T-helper 1 cell treated with Interleukin-12 subunit alpha and Interleukin-12 subunit beta and Interleukin-4 antibody, amounts not matched to agents 30 μg/mL and 1 μg/mL, for 36 hours (primary cell): Measurements from ENCODE around the gene NEURL1.
"Not testable (repeated sequence)": the region's sequence is repeated elsewhere in the genome, so short reads cannot be mapped to it uniquely, and the experiment has no call there.

Experiments
- H3K27ac Mint-ChIP-seq: one replicate; pipeline ENCODE4 v1.8.0; 2021; ENCODE audit warnings: mild to moderate bottlenecking, mixed read lengths
- H3K27me3 Mint-ChIP-seq: one replicate; pipeline ENCODE4 v1.8.0; 2021; ENCODE audit warnings: low read depth, mixed read lengths
- H3K36me3 Mint-ChIP-seq: one replicate; pipeline ENCODE4 v1.8.0; 2021; ENCODE audit warnings: low read depth, mixed read lengths
- H3K4me1 Mint-ChIP-seq: one replicate; pipeline ENCODE4 v1.8.0; 2021; ENCODE audit warnings: low read depth, mixed read lengths
- H3K4me3 Mint-ChIP-seq: one replicate; pipeline ENCODE4 v1.8.0; 2021; ENCODE audit warnings: mild to moderate bottlenecking, moderate library complexity, mixed read lengths
- H3K9me3 Mint-ChIP-seq: one replicate; pipeline ENCODE4 v1.8.0; 2021; ENCODE audit warnings: mixed read lengths

The NEURL1 gene

GRCh38 chr10:103632871-103633270 is 139.4 kb downstream of the NEURL1 start:
- H3K9me3 Mint-ChIP-seq, H3K4me1 Mint-ChIP-seq, H3K27ac Mint-ChIP-seq, H3K4me3 Mint-ChIP-seq, H3K27me3 Mint-ChIP-seq, H3K36me3 Mint-ChIP-seq: not testable (repeated sequence)

GRCh38 chr10:103633846-103634245 is 140.3 kb downstream of the NEURL1 start:
- Mint-ChIP-seq H3K9me3 (no peaks in the 10 kb centered on the region), H3K4me3 (no peak overlapping the region), H3K4me1 (peaks cover 5% of the 10 kb centered on the region), H3K27ac (no peak overlapping the region), H3K36me3 (no peaks in the 10 kb centered on the region), H3K27me3 (no peaks in the 10 kb centered on the region)

GRCh38 chr10:103635580-103635979 is 142.1 kb downstream of the NEURL1 start:
- Mint-ChIP-seq H3K4me1 (peaks cover 5% of the 10 kb centered on the region), H3K27ac (no peak overlapping the region), H3K27me3 (no peaks in the 10 kb centered on the region), H3K36me3 (no peaks in the 10 kb centered on the region), H3K4me3 (no peak overlapping the region), H3K9me3 (no peaks in the 10 kb centered on the region)

- Mint-ChIP-seq H3K27ac (no peak overlapping the region), H3K4me3 (no peak overlapping the region), H3K27me3 (no peaks in the 10 kb centered on the region), H3K9me3 (no peaks in the 10 kb centered on the region), H3K4me1 (peaks cover 5% of the 10 kb centered on the region), H3K36me3 (no peaks in the 10 kb centered on the region)
Observed at GRCh38 chr10:103636492-103636891, 143.0 kb downstream of the NEURL1 start.

- no peak overlapping the region for H3K27ac Mint-ChIP-seq
Observed at GRCh38 chr10:103637011-103637410, 143.5 kb downstream of the NEURL1 start.

GRCh38 chr10:103637927-103638557 is 144.5 kb downstream of the NEURL1 start:
- no peaks in the 10 kb centered on the region for H3K4me1 Mint-ChIP-seq
- H3K27ac Mint-ChIP-seq: no peak overlapping the region
- H3K27me3 Mint-ChIP-seq: no peaks in the 10 kb centered on the region
- no peaks in the 10 kb centered on the region for H3K9me3 Mint-ChIP-seq
- no peak overlapping the region for H3K4me3 Mint-ChIP-seq
- H3K36me3 Mint-ChIP-seq: no peaks in the 10 kb centered on the region

More at GRCh38 chr10:103637011-103637410, 143.5 kb downstream of the NEURL1 start:
- H3K9me3 Mint-ChIP-seq: no peaks in the 10 kb centered on the region
- H3K4me1 Mint-ChIP-seq: peaks cover 4% of the 10 kb centered on the region
- no peaks in the 10 kb centered on the region for H3K27me3 Mint-ChIP-seq
- H3K4me3 Mint-ChIP-seq: no peak overlapping the region
- no peaks in the 10 kb centered on the region for H3K36me3 Mint-ChIP-seq

GRCh38 chr10:103638948-103639347 is 145.4 kb downstream of the NEURL1 start:
- H3K27ac Mint-ChIP-seq: no peak overlapping the region
- H3K36me3 Mint-ChIP-seq: peaks cover 3% of the 10 kb centered on the region
- H3K9me3 Mint-ChIP-seq: no peaks in the 10 kb centered on the region
- H3K27me3 Mint-ChIP-seq: no peaks in the 10 kb centered on the region
- no peak overlapping the region for H3K4me3 Mint-ChIP-seq
- no peaks in the 10 kb centered on the region for H3K4me1 Mint-ChIP-seq

- Mint-ChIP-seq H3K36me3 (peaks cover 3% of the 10 kb centered on the region), H3K4me1 (no peaks in the 10 kb centered on the region), H3K27ac (no peak overlapping the region), H3K4me3 (no peak overlapping the region), H3K27me3 (no peaks in the 10 kb centered on the region), H3K9me3 (no peaks in the 10 kb centered on the region)
Observed at GRCh38 chr10:103640436-103641181, 147.1 kb downstream of the NEURL1 start.

- no peaks in the 10 kb centered on the region for H3K27me3 Mint-ChIP-seq
- no peak overlapping the region for H3K4me3 Mint-ChIP-seq
- H3K27ac Mint-ChIP-seq: no peak overlapping the region
- H3K4me1 Mint-ChIP-seq: no peaks in the 10 kb centered on the region
- H3K36me3 Mint-ChIP-seq: peaks cover 3% of the 10 kb centered on the region
- H3K9me3 Mint-ChIP-seq: no peaks in the 10 kb centered on the region
Observed at GRCh38 chr10:103641326-103641725, 147.8 kb downstream of the NEURL1 start.
